ENCODE measurements around the gene PPP2R5C. TPM values are rescaled to one million over a fixed set of nuclear protein-coding genes. Genes with fewer than 3 reads are reported as not detected.

PPP2R5C gene
- polyA plus RNA-seq, 1 donor from 2014 or later, result 111 TPM

GRCh38 chr14:101735453-101735852 lies 26.1 kb upstream of the PPP2R5C start:
- no peaks in the 10 kb centered on the region for H3K79me2 ChIP-seq (replicated peaks; ENCODE audit: insufficient read depth, low read length)
- H3K9ac ChIP-seq (ENCODE audit: low read length), result no peak overlapping the region
- H3K27ac ChIP-seq (ENCODE audit: low read length), result no peak overlapping the region
- no peak overlapping the region for H2AFZ ChIP-seq (ENCODE audit: low read depth, low read length)
- H3K4me2 ChIP-seq (ENCODE audit: low read length), result no peak overlapping the region
- H3K4me3 ChIP-seq (ENCODE audit: low read length), result no peak overlapping the region
- TF ChIP-seq EP300 (conservative IDR thresholded peaks at IDR 0.05; ENCODE audit: poor library complexity, severe bottlenecking) (no peak), REST (IDR thresholded peaks at IDR 0.05; ENCODE audit: borderline replicate concordance) (no peak), TAF1 (IDR thresholded peaks at IDR 0.05; ENCODE audit: low read depth) (no peak), CTCF (IDR thresholded peaks at IDR 0.05; ENCODE audit: poor library complexity, severe bottlenecking) (no peak), RAD21 (conservative IDR thresholded peaks at IDR 0.05) (no peak), SMC3 (conservative IDR thresholded peaks at IDR 0.05; ENCODE audit: poor library complexity) (no peak), EZH2 (IDR thresholded peaks at IDR 0.05; ENCODE audit: borderline replicate concordance, insufficient read depth, low read length, poor library complexity, severe bottlenecking) (no peak), POLR2AphosphoS5 (IDR thresholded peaks at IDR 0.05) (no peak), MXI1 (conservative IDR thresholded peaks at IDR 0.05; ENCODE audit: poor library complexity, severe bottlenecking) (no peak)
- H3F3A ChIP-seq (ENCODE audit: insufficient read depth, low read length, poor library complexity, severe bottlenecking), result no peaks in the 10 kb centered on the region
- H3K9me2 ChIP-seq (ENCODE audit: insufficient read depth, low read length), result no peaks in the 10 kb centered on the region
- H4K20me1 ChIP-seq (ENCODE audit: insufficient read depth), result no peaks in the 10 kb centered on the region
- H3K36me3 ChIP-seq (ENCODE audit: insufficient read depth, low read length), result no peaks in the 10 kb centered on the region
- H3K27me3 ChIP-seq (ENCODE audit: insufficient read depth, low read depth, low read length), result no peaks in the 10 kb centered on the region
- no peaks in the 10 kb centered on the region for H3K9me3 ChIP-seq (ENCODE audit: low read length)

- TF ChIP-seq RAD21 (conservative IDR thresholded peaks at IDR 0.05) (no peak), TAF1 (IDR thresholded peaks at IDR 0.05; ENCODE audit: low read depth) (no peak)
- Histone ChIP-seq H3K36me3 (ENCODE audit: insufficient read depth, low read length) (no peaks in the 10 kb centered on the region), H3K27me3 (ENCODE audit: insufficient read depth, low read depth, low read length) (no peaks in the 10 kb centered on the region), H3F3A (ENCODE audit: insufficient read depth, low read length, poor library complexity, severe bottlenecking) (no peaks in the 10 kb centered on the region), H3K9me3 (ENCODE audit: low read length) (peaks cover 4% of the 10 kb centered on the region), H3K27ac (ENCODE audit: low read length) (no peak overlapping the region), H2AFZ (ENCODE audit: low read depth, low read length) (no peak overlapping the region), H3K4me2 (ENCODE audit: low read length) (no peak overlapping the region), H3K79me2 (replicated peaks; ENCODE audit: insufficient read depth, low read length) (no peaks in the 10 kb centered on the region), H3K9me2 (ENCODE audit: insufficient read depth, low read length) (no peaks in the 10 kb centered on the region), H4K20me1 (ENCODE audit: insufficient read depth) (no peaks in the 10 kb centered on the region), H3K4me3 (ENCODE audit: low read length) (no peak overlapping the region), H3K9ac (ENCODE audit: low read length) (no peak overlapping the region)
These were observed 25.4 kb upstream of the PPP2R5C start for GRCh38 chr14:101736071-101736470.

GRCh38 chr14:101736585-101736984 lies 24.9 kb upstream of the PPP2R5C start:
- H3K27me3 ChIP-seq (ENCODE audit: insufficient read depth, low read depth, low read length), result no peaks in the 10 kb centered on the region
- H3F3A ChIP-seq (ENCODE audit: insufficient read depth, low read length, poor library complexity, severe bottlenecking), result no peaks in the 10 kb centered on the region
- no peaks in the 10 kb centered on the region for H3K79me2 ChIP-seq (replicated peaks; ENCODE audit: insufficient read depth, low read length)
- H3K4me3 ChIP-seq (ENCODE audit: low read length), result no peak overlapping the region
- no peaks in the 10 kb centered on the region for H3K9me2 ChIP-seq (ENCODE audit: insufficient read depth, low read length)
- H2AFZ ChIP-seq (ENCODE audit: low read depth, low read length), result no peak overlapping the region
- H3K27ac ChIP-seq (ENCODE audit: low read length), result no peak overlapping the region
- H4K20me1 ChIP-seq (ENCODE audit: insufficient read depth), result no peaks in the 10 kb centered on the region
- H3K4me2 ChIP-seq (ENCODE audit: low read length), result no peak overlapping the region
- H3K9me3 ChIP-seq (ENCODE audit: low read length), result peaks cover 4% of the 10 kb centered on the region
- no peaks in the 10 kb centered on the region for H3K36me3 ChIP-seq (ENCODE audit: insufficient read depth, low read length)
- no peak for TF ChIP-seq EZH2 (IDR thresholded peaks at IDR 0.05; ENCODE audit: borderline replicate concordance, insufficient read depth, low read length, poor library complexity, severe bottlenecking)
- no peak for TF ChIP-seq POLR2AphosphoS5 (IDR thresholded peaks at IDR 0.05)
- TF ChIP-seq SMC3 (conservative IDR thresholded peaks at IDR 0.05; ENCODE audit: poor library complexity), result no peak
- TF ChIP-seq TAF1 (IDR thresholded peaks at IDR 0.05; ENCODE audit: low read depth), result no peak
- TF ChIP-seq MXI1 (conservative IDR thresholded peaks at IDR 0.05; ENCODE audit: poor library complexity, severe bottlenecking), result no peak
- no peak overlapping the region for H3K9ac ChIP-seq (ENCODE audit: low read length)
